GM12878 (cell line): ENCODE data around the gene SDC1. TPM values are rescaled to one million over a fixed set of nuclear protein-coding genes. Genes with fewer than 3 reads are reported as not detected.

Experiments
- ATAC-seq: fragments of 200-7000 bp; cut with Tn5 transposase; 3 replicates; pipeline ENCODE4 v1.9.1; 2020; ENCODE audit warnings: mild to moderate bottlenecking, moderate library complexity
- BruUV-seq: library from RNA; stranded (reverse); fragments of 400-500 nt; replicated peaks from 2 replicates; lab custom pipeline; 2021; lab: Mats Ljungman, UMichigan
- CTCF ChIA-PET: fragments of 300-600 bp; sonication (Branson Sonifier 250); formaldehyde crosslinking; extraction: SDS; loops from one replicate; lab custom pipeline; 2021; ENCODE audit warnings: inconsistent platforms; lab: Yijun Ruan, JAX
- POLR2A ChIA-PET: fragments of 350-600 bp; formaldehyde crosslinking; extraction: SDS; loops from one replicate; lab custom pipeline; 2021; ENCODE audit warnings: inconsistent platforms; lab: Charles Lee
- RAD21 ChIA-PET: fragments of 300-600 bp; sonication (Branson Sonifier 250); formaldehyde crosslinking; loops from one replicate; lab custom pipeline; 2023; ENCODE audit warnings: antibody characterized with exemption; ENCODE audit not compliant: unreplicated experiment; lab: Charles Lee
- SMC1A ChIA-PET: fragments of 300-600 bp; sonication (Branson Sonifier 250); formaldehyde crosslinking; loops from one replicate; lab custom pipeline; 2023; ENCODE audit not compliant: unreplicated experiment, uncharacterized antibody; lab: Charles Lee
- DNase-seq: peaks from one replicate; pipeline ENCODE4 v3.0.0-alpha.2; 2011; ENCODE audit warnings: low read depth, low spot score
- FAIRE-seq: peaks from 3 replicates; lab custom pipeline; 2011; peaks lifted over from hg19 to GRCh38; lab: Jason Lieb, UNC
- H2AFZ ChIP-seq: 2 replicates; pipeline ENCODE4 v1.6.0; 2011; ENCODE audit warnings: low read depth, low read length, control low read depth; ENCODE audit not compliant: control insufficient read depth
- H3K27ac ChIP-seq: 2 replicates; pipeline ENCODE4 v1.5.1; 2011; ENCODE audit warnings: control low read depth; ENCODE audit not compliant: control insufficient read depth, insufficient read depth
- H3K27me3 ChIP-seq, 2 experiments: replicated peaks in 1 of 2; 2 replicates each; pipeline versions ENCODE4 v1.6.0 to v1.6.1; 2011; ENCODE audit warnings: low read length in 1 of 2; ENCODE audit not compliant: control insufficient read depth in 2 of 2, insufficient read depth in 2 of 2
- H3K36me3 ChIP-seq, 2 experiments: 2 replicates each; pipeline ENCODE4 v1.5.1; 2011; ENCODE audit warnings: low read length in 1 of 2; ENCODE audit not compliant: control insufficient read depth in 2 of 2, insufficient read depth in 2 of 2
- H3K4me1 ChIP-seq: 2 replicates; pipeline ENCODE4 v1.6.1; 2011; ENCODE audit warnings: mild to moderate bottlenecking, low read length, moderate library complexity, mixed read lengths; ENCODE audit not compliant: control insufficient read depth, insufficient read depth
- H3K4me2 ChIP-seq: 2 replicates; pipeline ENCODE4 v1.6.0; 2011; ENCODE audit warnings: control low read depth; ENCODE audit not compliant: control insufficient read depth, insufficient read depth
- H3K4me3 ChIP-seq: fragments of 200-600 bp; sonication (generic); 2 replicates; pipeline ENCODE4 v1.5.1; 2016
- H3K79me2 ChIP-seq: 2 replicates; pipeline ENCODE4 v1.6.0; 2011; ENCODE audit warnings: low read length; ENCODE audit not compliant: control insufficient read depth, insufficient read depth
- H3K9ac ChIP-seq: 2 replicates; pipeline ENCODE4 v1.8.0; 2011; ENCODE audit warnings: low read length, control low read depth, mixed read lengths; ENCODE audit not compliant: control insufficient read depth, insufficient read depth
- H3K9me3 ChIP-seq: replicated peaks from 3 replicates; pipeline ENCODE4 v1.5.1; 2011; ENCODE audit warnings: mild to moderate bottlenecking, low read length; ENCODE audit not compliant: control insufficient read depth, insufficient read depth
- H4K20me1 ChIP-seq: 2 replicates; pipeline ENCODE4 v1.6.0; 2011; ENCODE audit not compliant: control insufficient read depth, insufficient read depth
- ATF2 ChIP-seq: IDR thresholded peaks from 2 replicates; pipeline ENCODE4 v1.6.1; 2012; ENCODE audit warnings: low read length, inconsistent platforms
- ATF3 ChIP-seq: IDR thresholded peaks from 2 replicates; pipeline ENCODE4 v1.6.1; 2011; ENCODE audit warnings: low read depth, mild to moderate bottlenecking, low read length, moderate library complexity, borderline replicate concordance; ENCODE audit errors: extremely low read depth
- BCL11A ChIP-seq: IDR thresholded peaks from 2 replicates; pipeline ENCODE4 v1.6.1; 2011; ENCODE audit warnings: low read depth, low read length
- CHD2 ChIP-seq: IDR thresholded peaks from 2 replicates; pipeline ENCODE4 v1.6.1; 2011; ENCODE audit warnings: low read depth, low read length, improper control_type of control experiment, borderline replicate concordance
- DPF2 ChIP-seq: fragments of 450-650 bp; IDR thresholded peaks from 2 replicates; pipeline ENCODE4 v1.6.1; 2017; ENCODE audit warnings: mild to moderate bottlenecking
- IKZF1 ChIP-seq: fragments of 450-650 bp; conservative IDR thresholded peaks from 2 replicates; pipeline ENCODE4 v1.6.1; 2017; ENCODE audit warnings: antibody characterized with exemption, mild to moderate bottlenecking
- MEF2B ChIP-seq: fragments of 450-650 bp; IDR thresholded peaks from 2 replicates; pipeline ENCODE4 v1.6.1; 2018; ENCODE audit warnings: mild to moderate bottlenecking, moderate library complexity; ENCODE audit not compliant: partially characterized antibody, poor library complexity, severe bottlenecking
- MXI1 ChIP-seq: fragments of 150-350 bp; IDR thresholded peaks from 2 replicates; pipeline ENCODE4 v1.6.1; 2011; ENCODE audit warnings: low read depth, mild to moderate bottlenecking, inconsistent platforms, low read length, improper control_type of control experiment
- NFYA ChIP-seq: IDR thresholded peaks from 2 replicates; pipeline ENCODE4 v1.6.1; 2011; ENCODE audit warnings: low read depth, mild to moderate bottlenecking, low read length, improper control_type of control experiment, borderline replicate concordance
- POLR2A ChIP-seq: IDR thresholded peaks from 2 replicates; pipeline ENCODE4 v1.6.1; 2011; ENCODE audit warnings: low read depth, mild to moderate bottlenecking, low read length
- RFX5 ChIP-seq: IDR thresholded peaks from 2 replicates; pipeline ENCODE4 v1.6.1; 2011; ENCODE audit warnings: low read depth, low read length, improper control_type of control experiment
- ZNF217 ChIP-seq: fragments of 450-650 bp; IDR thresholded peaks from 2 replicates; pipeline ENCODE4 v1.6.1; 2017; ENCODE audit warnings: antibody characterized with exemption, mild to moderate bottlenecking
- ZSCAN29 ChIP-seq: fragments of 450-650 bp; IDR thresholded peaks from 2 replicates; pipeline ENCODE4 v1.6.1; 2017; ENCODE audit warnings: mild to moderate bottlenecking, moderate library complexity
- WGBS: methylation state at CpG from one replicate; pipeline ENCODE4 v1.1.6; 2016; ENCODE audit warnings: low lambda C conversion rate; ENCODE audit not compliant: insufficient replicate concordance, insufficient coverage; ENCODE audit errors: missing lambda C conversion rate; 5-methylcytosine and 5-hydroxymethylcytosine counted together
- in situ Hi-C: fragments of 300-500 bp; cut with MboI; formaldehyde crosslinking; loops from 9 replicates; pipeline ENCODE4 v1.14.3; 2018; ENCODE audit warnings: mixed read lengths
- intact Hi-C: fragments of 100-400 bp; cut with micrococcal nuclease; formaldehyde crosslinking; loops from one replicate; pipeline ENCODE4 v1.14.2; 2022; ENCODE audit not compliant: unreplicated experiment
- polyA plus RNA-seq, 11 experiments: library from polyadenylated mRNA; depleted of rRNA in 4 of 11; unstranded in 6 of 11; stranded (reverse) in 5 of 11; fragments of >200 nt; fragmentation: Nextera tagmentation in 4 of 11; fragmentation: Illumina TruSeq in 1 of 11; extraction: Ambion mirVana in 4 of 11; extraction: Trizol in 1 of 11; gene quantifications; 1 replicate in 1 of 11; 2 replicates in 10 of 11; pipeline versions ENCODE4 v1.2.1 to v1.2.3, GENCODE V29; 2011 to 2016; ENCODE audit warnings: inconsistent platforms in 2 of 11, missing spikeins in 2 of 11, low read depth in 1 of 11
- total RNA-seq, 4 experiments: library from RNA; depleted of rRNA in 3 of 4; stranded (reverse); fragments of >200 nt in 3 of 4; fragmentation: Illumina TruSeq in 1 of 4; extraction: Trizol in 1 of 4; gene quantifications; 2 replicates each; pipeline versions ENCODE4 v1.2.1 to v1.2.3, GENCODE V29; 2013 to 2021

The SDC1 gene
- total and polyA plus RNA-seq, 10 of the 15 experiments (the other 5 are each of a cell fraction or from before 2014, with no cell fraction given): 0.85 to 36.8 (median 23.7) TPM

DNA sequence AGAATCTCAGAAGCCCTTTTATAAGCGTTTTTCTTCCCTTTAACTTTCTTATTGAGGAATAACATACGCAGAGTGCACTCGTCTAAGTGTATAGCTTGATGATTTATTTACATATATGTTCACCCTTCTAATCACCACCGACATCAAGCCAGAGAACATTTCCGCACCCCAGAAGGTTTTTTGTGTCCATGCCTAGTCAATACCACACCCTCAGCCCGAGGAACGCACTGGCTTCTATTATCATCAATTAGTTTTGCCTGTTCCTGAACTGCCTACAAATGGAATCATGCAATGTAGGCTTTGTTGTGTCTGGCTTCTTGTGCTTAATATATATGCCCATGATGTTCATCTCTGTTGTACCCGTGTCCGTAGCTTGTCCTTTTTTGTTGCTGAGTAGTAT lies 27.7 kb downstream of the SDC1 start:
- no peaks in the 10 kb centered on the region for H3K79me2 ChIP-seq
- H2AFZ ChIP-seq: no peak overlapping the region
- ChIA-PET SMC1A (interaction anchor here (0.6 to 1.4 kb wide), 2 partner anchors 19 to 59 kb away, joined by 3 read pairs; no protein-coding TSS in a partner anchor), RAD21 (interaction anchor here (1.1 to 1.5 kb wide), 3 partner anchors 24 to 62 kb away, joined by 4 to 5 read pairs (median 5); no protein-coding TSS in a partner anchor), CTCF (interaction anchor here (1.0 to 1.8 kb wide), 2 partner anchors 28 to 58 kb away, joined by 3 to 8 read pairs; no protein-coding TSS in a partner anchor), POLR2A (interaction anchor here (0.7 kb wide), 1 partner anchor 10 kb away, joined by 3 read pairs; no protein-coding TSS in a partner anchor)
- H3K4me3 ChIP-seq: no peak overlapping the region
- H3K36me3 ChIP-seq: no peaks in the 10 kb centered on the region
- no peaks in the 10 kb centered on the region for H3K4me1 ChIP-seq
- no TSS peak for BruUV-seq
- no peak for FAIRE-seq
- H3K27ac ChIP-seq: no peak overlapping the region
- H3K4me2 ChIP-seq: no peak overlapping the region
- no peaks in the 10 kb centered on the region for H3K9me3 ChIP-seq
- no peak for ATAC-seq
- 58% methylated on average over 9 of the region's 9 CpGs for WGBS
- no peaks in the 10 kb centered on the region for H4K20me1 ChIP-seq
- intact Hi-C loops: no loop called here
- TF ChIP-seq IKZF1: no peak
- no peak for TF ChIP-seq RFX5
- no peak for TF ChIP-seq ATF2
- TF ChIP-seq MEF2B: no peak
- no peak for TF ChIP-seq NFYA
- TF ChIP-seq ATF3: no peak
- TF ChIP-seq BCL11A: no peak
- no peak for TF ChIP-seq MXI1
- no peak for TF ChIP-seq CHD2
- no peak for TF ChIP-seq ZNF217
- no peak for TF ChIP-seq POLR2A
- TF ChIP-seq DPF2: no peak
- no peak for TF ChIP-seq ZSCAN29
- no peaks in the 10 kb centered on the region for H3K27me3 ChIP-seq
- H3K9ac ChIP-seq: no peak overlapping the region
- in situ Hi-C loops: no loop called here
- no peak for DNase-seq
